Renal cortex interstitium (tissue), 11 donors: ENCODE data around the gene USP24. TPM values are rescaled to one million over a fixed set of nuclear protein-coding genes. Genes with fewer than 3 reads are reported as not detected.
"Not testable (repeated sequence)": the region's sequence is repeated elsewhere in the genome, so short reads cannot be mapped to it uniquely, and the experiment has no call there.

Source experiments
- DNase-seq, 11 donors: peaks; one replicate each; pipeline ENCODE4 v3.0.0-alpha.2; 2013; ENCODE audit warnings: low read depth in 9 of 11, low spot score in 4 of 11; ENCODE audit errors: extremely low read depth in 1 of 11
- polyA plus RNA-seq, 3 donors: library from polyadenylated mRNA; unstranded; fragments of 120-200 nt; gene quantifications; one replicate each; pipeline ENCODE4 v1.2.1, GENCODE V29; 2013; ENCODE audit not compliant: insufficient read length in 3 of 3

Gene USP24
- polyA plus RNA-seq, 3 donors = 41.3 to 55.4 (median 48.5) TPM

GRCh38 chr1:55234016-55234415, 18.9 kb upstream of the USP24 start:
- DNase-seq = no peak

- no peak for DNase-seq
Observed at GRCh38 chr1:55233145-55233777, 18.1 kb upstream of the USP24 start.

GRCh38 chr1:55232448-55233144, 17.4 kb upstream of the USP24 start:
- no peak for DNase-seq

GRCh38 chr1:55231745-55232144, 16.6 kb upstream of the USP24 start:
- DNase-seq = no peak

- DNase-seq = no peak
Observed at GRCh38 chr1:55230659-55231058, 15.5 kb upstream of the USP24 start.

GRCh38 chr1:55229726-55230125, 14.6 kb upstream of the USP24 start:
- not testable (repeated sequence) for DNase-seq

GRCh38 chr1:55225228-55225627, 10.1 kb upstream of the USP24 start:
- no peak for DNase-seq

- DNase-seq = no peak
Observed at GRCh38 chr1:55224729-55225128, 9.6 kb upstream of the USP24 start.

GRCh38 chr1:55222152-55222551, 7.0 kb upstream of the USP24 start:
- no peak for DNase-seq

GRCh38 chr1:55217226-55217986, 2.2 kb upstream of the USP24 start:
- no peak for DNase-seq

- no peak for DNase-seq
Observed at GRCh38 chr1:55216096-55216495, 932 bp upstream of the USP24 start.

GRCh38 chr1:55214934-55215193, 300 bp downstream of the USP24 start:
- DNase-seq = peak in 5 of 11 donors; percentile 20 to 52 (median 29)

GRCh38 chr1:55214212-55214933, 791 bp downstream of the USP24 start:
- DNase-seq = peak in 7 of 11 donors; percentile 10 to 50 (median 39)

- DNase-seq = no peak
Observed at GRCh38 chr1:55213885-55214211, 1.3 kb downstream of the USP24 start.

GRCh38 chr1:55213151-55213884, 1.8 kb downstream of the USP24 start:
- DNase-seq = no peak

GRCh38 chr1:55212349-55213150, 2.6 kb downstream of the USP24 start:
- DNase-seq = no peak

GRCh38 chr1:55211863-55212262, 3.3 kb downstream of the USP24 start:
- DNase-seq = no peak

GRCh38 chr1:55210990-55211801, 4.0 kb downstream of the USP24 start:
- DNase-seq = no peak
